ENCODE measurements around the gene FRA10AC1.

FRA10AC1 gene

DNA sequence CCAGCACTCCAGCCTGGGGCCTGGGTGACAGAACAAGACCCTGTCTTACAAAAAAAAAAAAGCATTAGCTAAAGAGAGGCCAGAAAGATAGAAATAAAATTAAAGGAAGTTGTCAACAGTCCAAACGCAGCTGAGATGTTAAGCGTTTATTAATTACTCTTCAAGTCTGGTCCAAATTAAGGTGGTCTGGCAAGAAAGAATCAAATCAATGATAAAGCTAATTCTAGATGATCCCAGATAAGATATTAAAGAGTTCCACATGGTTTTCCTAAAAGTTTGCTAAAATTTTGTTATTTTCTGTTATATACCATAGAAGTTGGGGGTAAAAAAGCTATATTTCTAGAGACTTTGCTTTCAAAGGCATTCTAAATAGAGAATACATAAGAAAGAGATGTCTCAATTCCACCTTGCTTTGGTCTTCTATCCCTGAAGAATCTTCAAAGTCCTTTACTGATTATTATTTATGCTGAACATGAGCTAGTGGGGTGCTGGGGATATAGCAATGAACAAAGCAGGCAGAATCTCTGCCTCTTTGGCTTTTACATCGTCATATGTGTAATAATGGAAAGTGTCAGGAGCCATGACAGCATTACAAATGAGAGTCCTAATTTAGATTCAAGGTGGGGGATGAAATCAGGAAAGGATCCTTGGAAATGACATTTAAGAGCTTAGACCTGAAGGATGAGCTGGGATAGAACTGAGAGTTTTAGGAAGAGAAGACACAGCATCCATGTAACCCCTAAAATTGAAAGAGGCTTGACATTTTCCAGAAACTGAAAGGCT lies 23.4 kb downstream of the FRA10AC1 start:
- Mint-ChIP-seq H3K4me1 (ENCODE audit: low read depth) (peaks cover 10% of the 10 kb centered on the region), H3K4me3 (no peak overlapping the region), H3K27me3 (no peaks in the 10 kb centered on the region), H3K9me3 (no peaks in the 10 kb centered on the region), H3K36me3 (ENCODE audit: low read depth) (peaks cover 29% of the 10 kb centered on the region), H3K27ac (no peak overlapping the region)
- intact Hi-C loops (cut with micrococcal nuclease) = loop anchor here (1.0 kb wide), 1 partner anchor 303 kb away; no protein-coding TSS in a partner anchor

DNA sequence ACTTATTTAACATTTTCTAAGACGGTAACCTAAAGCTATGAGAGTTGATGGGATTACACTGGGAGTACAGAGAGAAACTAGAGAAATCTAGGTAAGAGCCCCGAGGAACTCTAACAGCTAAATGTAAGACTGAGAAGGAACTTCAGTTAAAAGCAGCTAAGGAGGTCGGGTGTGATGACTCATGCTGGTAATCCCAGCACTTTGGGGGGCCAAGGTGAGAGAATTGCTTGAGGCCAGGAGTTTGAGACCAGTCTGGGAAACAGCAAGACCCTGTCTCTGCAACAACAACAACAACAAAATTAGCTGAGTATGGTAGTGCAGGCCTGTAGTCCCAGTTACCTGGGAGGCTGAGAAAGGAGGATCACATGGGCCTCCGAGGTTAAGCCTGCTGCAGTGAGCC lies 24.0 kb downstream of the FRA10AC1 start:
- H3K9me3 Mint-ChIP-seq = no peaks in the 10 kb centered on the region
- H3K4me3 Mint-ChIP-seq = no peak overlapping the region
- H3K27ac Mint-ChIP-seq = no peak overlapping the region
- H3K4me1 Mint-ChIP-seq (ENCODE audit: low read depth) = peaks cover 10% of the 10 kb centered on the region
- intact Hi-C loops (cut with micrococcal nuclease) = loop anchor here (1.0 kb wide), 1 partner anchor 302 kb away; no protein-coding TSS in a partner anchor
- H3K27me3 Mint-ChIP-seq = no peaks in the 10 kb centered on the region
- H3K36me3 Mint-ChIP-seq (ENCODE audit: low read depth) = peaks cover 30% of the 10 kb centered on the region

DNA sequence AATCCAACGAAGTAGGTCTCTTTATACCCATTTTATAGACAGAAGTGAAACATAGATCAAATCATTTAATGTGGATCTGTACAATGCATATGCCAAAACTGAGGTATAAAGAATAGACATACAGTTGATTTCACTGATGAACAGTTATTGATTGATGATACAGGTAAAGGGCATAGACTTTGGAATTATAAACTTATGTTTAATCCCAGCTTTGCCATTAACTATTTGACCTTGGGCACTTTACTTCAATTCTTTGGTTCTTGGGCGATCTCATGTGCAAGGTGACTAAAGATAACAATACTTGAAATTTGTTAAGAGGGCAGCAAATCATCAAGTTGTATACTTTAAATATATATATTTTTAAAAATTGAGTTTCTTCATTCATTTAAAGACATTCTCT lies 28.6 kb downstream of the FRA10AC1 start:
- no peak overlapping the region for H3K4me3 Mint-ChIP-seq
- no peaks in the 10 kb centered on the region for H3K9me3 Mint-ChIP-seq
- peaks cover 10% of the 10 kb centered on the region for H3K4me1 Mint-ChIP-seq (ENCODE audit: low read depth)
- H3K27me3 Mint-ChIP-seq = no peaks in the 10 kb centered on the region
- intact Hi-C loops (cut with micrococcal nuclease) = no loop called here
- H3K36me3 Mint-ChIP-seq (ENCODE audit: low read depth) = peaks cover 42% of the 10 kb centered on the region
- H3K27ac Mint-ChIP-seq = no peak overlapping the region

DNA sequence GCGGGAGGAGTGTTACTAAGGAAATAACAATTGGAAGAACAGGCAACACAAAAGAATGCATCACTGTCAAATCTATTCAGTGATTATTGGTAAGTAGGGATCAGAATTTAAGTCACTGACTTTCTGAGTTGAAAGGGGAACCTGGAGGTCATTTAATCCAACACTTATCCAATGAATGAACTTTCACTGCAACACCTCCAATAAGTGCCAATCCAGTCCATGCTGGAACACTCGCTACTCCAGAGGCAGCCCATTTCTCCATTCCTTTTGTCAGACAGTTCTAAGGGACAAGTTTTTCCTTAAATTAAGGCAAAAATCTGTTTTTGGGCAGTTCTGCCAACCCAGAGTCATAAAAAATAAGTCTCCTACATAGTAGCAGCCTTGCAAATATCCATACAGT lies 29.5 kb downstream of the FRA10AC1 start:
- H3K4me3 Mint-ChIP-seq = no peak overlapping the region
- H3K9me3 Mint-ChIP-seq = no peaks in the 10 kb centered on the region
- H3K36me3 Mint-ChIP-seq (ENCODE audit: low read depth) = peaks cover 51% of the 10 kb centered on the region

DNA sequence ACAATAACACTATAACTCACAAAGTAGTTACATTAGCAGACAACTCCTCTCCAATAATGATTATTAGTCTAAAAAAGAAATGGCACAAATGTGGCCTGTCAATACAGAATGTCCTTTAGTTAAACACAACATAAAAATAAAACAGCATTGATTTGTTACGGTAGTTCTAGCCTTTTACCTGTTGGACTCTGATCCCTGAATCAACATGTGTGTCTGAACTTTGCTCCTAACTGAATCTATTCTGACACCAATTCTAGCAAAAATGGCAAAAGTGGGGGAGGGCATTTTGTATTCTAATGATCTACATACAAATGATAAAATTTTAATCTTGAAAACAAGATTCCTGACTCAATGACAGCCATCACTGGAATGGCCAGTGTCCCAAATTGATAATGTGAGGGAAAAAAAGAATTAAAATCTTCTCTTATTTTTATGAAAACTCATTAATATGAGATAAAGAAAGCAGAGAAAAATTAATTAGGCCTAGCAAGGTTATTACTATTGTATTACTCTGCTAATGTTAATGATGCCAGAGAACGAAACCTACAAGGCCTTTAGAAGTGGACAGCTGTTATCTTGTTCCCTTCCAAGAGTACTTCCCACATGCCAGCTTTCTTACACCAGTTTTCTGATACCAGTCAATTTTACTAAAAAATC lies 30.2 kb downstream of the FRA10AC1 start:
- intact Hi-C loops (cut with micrococcal nuclease) = no loop called here
- peaks cover 51% of the 10 kb centered on the region for H3K36me3 Mint-ChIP-seq (ENCODE audit: low read depth)
- no peak overlapping the region for H3K4me3 Mint-ChIP-seq
- H3K9me3 Mint-ChIP-seq = no peaks in the 10 kb centered on the region
- no peaks in the 10 kb centered on the region for H3K27me3 Mint-ChIP-seq
- no peak overlapping the region for H3K27ac Mint-ChIP-seq
- no peaks in the 10 kb centered on the region for H3K4me1 Mint-ChIP-seq (ENCODE audit: low read depth)

More for the DNA sequence above, 29.5 kb downstream of the FRA10AC1 start:
- Mint-ChIP-seq H3K27me3 (no peaks in the 10 kb centered on the region), H3K4me1 (ENCODE audit: low read depth) (peaks cover 2% of the 10 kb centered on the region), H3K27ac (no peak overlapping the region)
- intact Hi-C loops (cut with micrococcal nuclease) = no loop called here

DNA sequence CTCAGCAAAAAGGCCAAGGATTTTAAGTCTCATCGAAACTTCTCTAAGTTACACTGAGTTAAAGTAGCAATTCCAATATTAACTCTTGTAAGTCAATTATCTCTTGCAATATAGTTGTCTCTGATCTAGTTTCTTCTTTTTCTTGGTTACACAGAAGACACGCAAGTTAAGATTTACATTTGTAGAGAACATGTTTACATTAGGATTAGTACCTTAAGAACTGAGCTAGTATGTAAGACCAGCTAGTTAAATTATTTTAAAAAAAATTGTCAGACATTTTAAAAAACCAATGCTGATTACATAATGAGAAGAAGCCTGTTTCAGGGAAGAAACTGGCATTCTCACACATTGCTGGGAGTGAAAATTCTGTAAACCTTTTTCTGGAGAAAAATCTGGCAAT lies 31.4 kb downstream of the FRA10AC1 start:
- H3K27me3 Mint-ChIP-seq = no peaks in the 10 kb centered on the region
- H3K36me3 Mint-ChIP-seq (ENCODE audit: low read depth) = peaks cover 49% of the 10 kb centered on the region
- intact Hi-C loops (cut with micrococcal nuclease) = no loop called here
- no peaks in the 10 kb centered on the region for H3K4me1 Mint-ChIP-seq (ENCODE audit: low read depth)
- no peak overlapping the region for H3K27ac Mint-ChIP-seq
- no peak overlapping the region for H3K4me3 Mint-ChIP-seq
- no peaks in the 10 kb centered on the region for H3K9me3 Mint-ChIP-seq

DNA sequence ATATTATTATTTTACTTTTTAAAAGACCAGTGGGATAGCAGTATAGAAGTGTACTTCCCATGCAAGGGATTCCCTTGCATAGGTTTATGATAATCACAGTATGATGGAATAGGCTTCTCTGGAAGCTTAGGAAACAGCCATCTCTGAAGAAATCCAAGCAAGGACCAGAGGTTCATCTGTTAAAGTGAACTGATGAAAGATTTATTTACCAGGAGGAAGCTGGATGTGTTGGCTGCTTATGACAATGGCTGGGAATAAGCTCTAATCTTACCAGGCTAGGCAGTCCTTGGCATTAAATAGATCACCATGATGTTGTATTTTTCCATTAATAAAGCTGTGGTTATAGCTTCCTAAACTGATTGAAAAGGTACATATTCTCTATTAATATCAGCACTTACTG lies 32.0 kb downstream of the FRA10AC1 start:
- Mint-ChIP-seq H3K27ac (no peak overlapping the region), H3K36me3 (ENCODE audit: low read depth) (peaks cover 42% of the 10 kb centered on the region), H3K4me1 (ENCODE audit: low read depth) (no peaks in the 10 kb centered on the region), H3K4me3 (no peak overlapping the region), H3K9me3 (no peaks in the 10 kb centered on the region), H3K27me3 (no peaks in the 10 kb centered on the region)
- intact Hi-C loops (cut with micrococcal nuclease) = no loop called here

DNA sequence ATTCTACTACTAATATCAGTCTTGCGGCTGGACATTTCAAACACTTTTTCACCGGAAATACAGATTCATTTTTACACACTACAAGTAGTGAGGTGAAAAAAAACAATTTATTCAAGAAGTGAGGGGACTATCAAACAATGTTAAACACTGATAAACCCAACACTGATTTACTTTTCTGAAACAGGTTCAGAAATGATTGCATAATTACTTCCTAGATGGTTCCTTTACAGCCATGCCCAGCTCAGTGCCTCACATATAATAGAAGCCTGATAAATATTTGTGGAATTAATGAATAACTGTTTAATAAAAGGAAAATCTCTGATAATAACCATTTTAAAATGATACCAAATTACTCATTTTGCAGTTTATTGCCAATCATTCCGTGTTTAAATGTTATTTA lies 34.6 kb downstream of the FRA10AC1 start:
- Mint-ChIP-seq H3K9me3 (no peaks in the 10 kb centered on the region), H3K27me3 (no peaks in the 10 kb centered on the region), H3K36me3 (ENCODE audit: low read depth) (peaks cover 22% of the 10 kb centered on the region), H3K27ac (no peak overlapping the region), H3K4me3 (no peak overlapping the region), H3K4me1 (ENCODE audit: low read depth) (no peaks in the 10 kb centered on the region)
- intact Hi-C loops (cut with micrococcal nuclease) = no loop called here

DNA sequence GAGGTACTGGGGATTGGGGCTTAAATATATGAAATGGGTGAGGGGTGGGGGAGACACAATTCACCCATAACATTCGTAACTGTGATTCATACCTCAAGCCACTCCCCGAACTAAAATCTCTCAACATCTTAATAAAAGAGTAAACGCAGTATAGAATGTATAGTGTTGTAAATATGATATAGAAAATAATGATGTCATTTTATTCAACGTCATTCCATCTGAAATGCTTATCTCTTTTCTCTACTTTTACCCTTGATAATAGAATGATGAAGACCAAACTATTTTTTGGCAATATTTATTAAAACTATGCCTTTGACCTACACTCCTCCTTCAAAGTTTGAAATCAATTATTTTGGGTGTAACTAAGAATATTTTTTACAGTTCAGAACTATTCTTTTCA lies 36.4 kb downstream of the FRA10AC1 start:
- H3K27ac Mint-ChIP-seq = no peak overlapping the region
- no peaks in the 10 kb centered on the region for H3K9me3 Mint-ChIP-seq

DNA sequence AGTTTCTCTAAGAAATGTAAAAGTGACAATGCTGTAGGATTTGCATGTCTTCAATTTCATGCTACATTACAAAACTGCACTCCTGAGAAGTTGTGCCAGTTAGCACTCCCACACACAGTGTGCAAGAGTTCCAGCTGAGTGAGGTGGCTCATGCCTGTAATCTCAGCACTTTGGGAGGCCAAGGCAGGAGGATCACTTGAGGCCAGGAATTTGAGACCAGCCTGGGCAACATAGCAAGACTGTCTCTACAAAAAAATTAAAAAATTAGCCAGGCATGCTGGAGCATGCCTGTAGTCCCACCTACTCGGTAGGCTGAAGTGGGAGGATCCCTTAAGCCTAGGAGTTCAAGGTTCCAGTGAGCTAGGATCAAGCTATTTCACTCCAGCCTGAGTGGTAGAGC lies 44.6 kb downstream of the FRA10AC1 start:
- Mint-ChIP-seq H3K4me1 (ENCODE audit: low read depth) (no peaks in the 10 kb centered on the region), H3K36me3 (ENCODE audit: low read depth) (peaks cover 11% of the 10 kb centered on the region), H3K9me3 (no peaks in the 10 kb centered on the region), H3K27ac (no peak overlapping the region), H3K4me3 (no peak overlapping the region), H3K27me3 (no peaks in the 10 kb centered on the region)
- intact Hi-C loops (cut with micrococcal nuclease) = no loop called here

More for the DNA sequence above, 36.4 kb downstream of the FRA10AC1 start:
- Mint-ChIP-seq H3K4me3 (no peak overlapping the region), H3K27me3 (no peaks in the 10 kb centered on the region), H3K36me3 (ENCODE audit: low read depth) (peaks cover 23% of the 10 kb centered on the region), H3K4me1 (ENCODE audit: low read depth) (no peaks in the 10 kb centered on the region)
- intact Hi-C loops (cut with micrococcal nuclease) = no loop called here

DNA sequence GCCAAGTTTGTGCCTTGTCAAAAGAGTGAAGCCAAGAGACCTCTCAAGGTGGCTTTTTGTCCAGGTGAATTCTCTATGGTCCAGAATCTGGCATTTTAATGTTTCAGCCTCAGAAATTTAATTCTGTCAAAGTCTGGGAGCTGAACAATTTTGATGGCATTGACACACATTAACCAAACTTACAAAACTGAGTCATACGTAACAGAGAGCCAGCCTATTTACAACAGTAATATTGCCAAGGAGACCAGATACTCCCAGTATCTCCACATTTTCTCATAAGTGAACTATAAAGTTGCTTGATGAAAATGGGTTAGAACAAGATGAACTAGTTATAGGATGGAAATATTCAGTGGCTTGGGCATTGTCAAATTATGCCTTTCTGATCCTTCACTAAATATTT lies 46.2 kb downstream of the FRA10AC1 start:
- intact Hi-C loops (cut with micrococcal nuclease) = no loop called here

DNA sequence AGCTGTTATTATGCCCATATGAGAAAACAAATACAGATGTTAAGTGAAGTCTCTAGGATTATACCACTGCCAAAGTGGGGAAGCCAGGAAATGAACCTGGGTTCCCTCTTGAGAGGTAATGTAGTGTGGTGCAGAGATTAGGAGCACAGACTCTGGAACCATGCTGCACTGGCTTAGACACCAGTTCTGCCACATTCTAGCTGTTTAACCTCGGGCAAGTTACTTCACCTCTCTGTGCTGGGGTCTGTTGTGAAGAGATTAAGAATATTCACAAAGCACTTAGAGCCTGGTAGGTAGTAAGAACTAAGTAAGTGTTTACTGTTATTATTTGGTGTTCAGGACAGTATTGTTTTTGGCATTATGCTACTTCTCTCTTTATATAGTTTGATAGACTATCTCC lies 48.2 kb downstream of the FRA10AC1 start:
- H3K27ac Mint-ChIP-seq = no peak overlapping the region
- H3K9me3 Mint-ChIP-seq = peaks cover 13% of the 10 kb centered on the region
- H3K27me3 Mint-ChIP-seq = no peaks in the 10 kb centered on the region
- H3K4me3 Mint-ChIP-seq = no peak overlapping the region
- no peaks in the 10 kb centered on the region for H3K4me1 Mint-ChIP-seq (ENCODE audit: low read depth)
- intact Hi-C loops (cut with micrococcal nuclease) = no loop called here
- no peaks in the 10 kb centered on the region for H3K36me3 Mint-ChIP-seq (ENCODE audit: low read depth)

More for the DNA sequence above, 46.2 kb downstream of the FRA10AC1 start:
- no peaks in the 10 kb centered on the region for H3K27me3 Mint-ChIP-seq
- peaks cover 10% of the 10 kb centered on the region for H3K36me3 Mint-ChIP-seq (ENCODE audit: low read depth)
- no peaks in the 10 kb centered on the region for H3K4me1 Mint-ChIP-seq (ENCODE audit: low read depth)
- no peak overlapping the region for H3K4me3 Mint-ChIP-seq
- no peak overlapping the region for H3K27ac Mint-ChIP-seq
- peaks cover 9% of the 10 kb centered on the region for H3K9me3 Mint-ChIP-seq

DNA sequence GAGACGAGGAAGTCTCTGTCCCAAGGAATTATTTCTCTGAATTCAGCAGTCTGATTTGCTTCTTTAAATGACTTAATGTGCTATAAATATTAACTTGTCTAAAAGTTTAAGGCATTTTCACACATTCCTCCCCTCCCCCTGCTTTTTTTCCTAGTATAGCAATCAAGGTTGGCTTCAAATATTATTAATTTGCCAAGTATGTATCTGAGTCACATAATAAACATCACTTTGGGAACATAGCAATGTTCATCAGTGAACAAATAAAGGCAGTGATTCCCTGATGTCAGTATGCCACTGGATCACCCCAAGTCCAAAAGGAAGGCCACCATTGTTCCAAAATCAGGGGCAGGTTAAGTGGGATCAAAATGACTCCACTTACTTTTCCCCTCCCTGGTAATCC lies 49.5 kb downstream of the FRA10AC1 start:
- intact Hi-C loops (cut with micrococcal nuclease) = no loop called here
- H3K4me1 Mint-ChIP-seq (ENCODE audit: low read depth) = no peaks in the 10 kb centered on the region
- H3K36me3 Mint-ChIP-seq (ENCODE audit: low read depth) = no peaks in the 10 kb centered on the region
- peaks cover 13% of the 10 kb centered on the region for H3K9me3 Mint-ChIP-seq
- no peak overlapping the region for H3K4me3 Mint-ChIP-seq
- H3K27ac Mint-ChIP-seq = no peak overlapping the region
- H3K27me3 Mint-ChIP-seq = no peaks in the 10 kb centered on the region

DNA sequence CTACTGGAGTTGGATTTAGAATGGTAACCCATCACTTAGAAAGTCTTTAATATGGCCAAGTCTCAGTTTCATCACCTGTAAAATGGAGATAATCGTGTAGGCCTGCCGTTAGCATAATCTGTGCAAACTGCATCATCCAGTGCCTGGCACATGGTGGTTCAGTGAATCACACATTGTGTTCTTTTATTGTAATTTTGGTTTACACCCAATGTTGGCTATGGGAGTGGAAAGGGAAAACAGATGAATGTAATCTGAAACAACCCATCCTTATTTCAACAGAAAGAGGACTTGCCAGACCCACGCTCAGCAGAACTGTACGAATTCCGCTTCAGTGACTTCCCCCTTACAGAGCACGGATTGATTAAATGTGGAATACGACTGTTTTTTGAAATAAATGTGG lies 62.6 kb downstream of the FRA10AC1 start:
- intact Hi-C loops (cut with micrococcal nuclease) = no loop called here
- H3K9me3 Mint-ChIP-seq = no peaks in the 10 kb centered on the region
- no peak overlapping the region for H3K27ac Mint-ChIP-seq
- peaks cover 5% of the 10 kb centered on the region for H3K4me1 Mint-ChIP-seq (ENCODE audit: low read depth)
- H3K27me3 Mint-ChIP-seq = peaks cover 16% of the 10 kb centered on the region
- H3K36me3 Mint-ChIP-seq (ENCODE audit: low read depth) = no peaks in the 10 kb centered on the region
- H3K4me3 Mint-ChIP-seq = no peak overlapping the region

Data from dendritic cell treated with granulocyte-macrophage colony-stimulating factor and Interleukin-4, amounts not matched to agents 40 ng/mL and 50 ng/mL, for 4 days (primary cell).